A549 (cell line): ENCODE results near the gene SLC12A7.

Experiments
- CTCF ChIP-seq: fragments of >200 bp; sonication (Bioruptor Twin); formaldehyde crosslinking; IDR thresholded peaks from 3 replicates; pipeline ENCODE4 v1.5.1; 2016
- EHMT2 ChIP-seq: fragments of 200-600 bp; sonication (generic); IDR thresholded peaks from 2 replicates; pipeline ENCODE4 v1.6.1; 2016; ENCODE audit warnings: antibody characterized with exemption, low read depth, mild to moderate bottlenecking, moderate library complexity
- ELK1 ChIP-seq: fragments of 150-350 bp; IDR thresholded peaks from 2 replicates; pipeline ENCODE4 v1.6.1; 2014; ENCODE audit warnings: low read depth, mild to moderate bottlenecking, low read length
- HEYL ChIP-seq: fragments of 250-450 bp; sonication (Bioruptor Pico); IDR thresholded peaks from 2 replicates; pipeline ENCODE4 v1.8.0; 2021; ENCODE audit warnings: mild to moderate bottlenecking, moderate library complexity
- NFE2L2 ChIP-seq: fragments of 150-350 bp; conservative IDR thresholded peaks from 2 replicates; pipeline ENCODE4 v1.6.1; 2014; ENCODE audit warnings: low read length
- POLR2A ChIP-seq: IDR thresholded peaks from 2 replicates; pipeline ENCODE4 v1.6.1; 2012; ENCODE audit warnings: mild to moderate bottlenecking, low read length
- POLR2AphosphoS2 ChIP-seq: conservative IDR thresholded peaks from 2 replicates; pipeline ENCODE4 v1.6.1; 2012; ENCODE audit warnings: low read length, improper control_type of control experiment, inconsistent platforms
- RAD21 ChIP-seq, 2 experiments: fragments of >200 bp in 1 of 2; sonication (Bioruptor Twin) in 1 of 2; formaldehyde crosslinking in 1 of 2; IDR thresholded peaks in 1 of 2; conservative IDR thresholded peaks in 1 of 2; 2 replicates in 1 of 2; 3 replicates in 1 of 2; pipeline ENCODE4 v1.6.1; 2012 to 2018; ENCODE audit warnings: inconsistent platforms in 1 of 2
- REST ChIP-seq: fragments of 200-600 bp; sonication (generic); IDR thresholded peaks from 2 replicates; pipeline ENCODE4 v1.6.1; 2016; ENCODE audit warnings: antibody characterized with exemption, mild to moderate bottlenecking, moderate library complexity
- SMC3 ChIP-seq: fragments of >200 bp; sonication (Bioruptor Twin); formaldehyde crosslinking; IDR thresholded peaks from 3 replicates; pipeline ENCODE4 v1.6.1; 2018; ENCODE audit warnings: inconsistent platforms
- TP53 ChIP-seq: fragments of 250-450 bp; sonication (Bioruptor Pico); IDR thresholded peaks from 2 replicates; pipeline ENCODE4 v1.5.0; 2021; ENCODE audit warnings: mild to moderate bottlenecking, moderate library complexity
- USF2 ChIP-seq: fragments of 450-650 bp; IDR thresholded peaks from 2 replicates; pipeline ENCODE4 v1.6.1; 2014; ENCODE audit warnings: antibody characterized with exemption
- TF ChIP-seq, protein P1 (sequence below): IDR thresholded peaks from 2 replicates; pipeline ENCODE4 v1.6.1; 2012

GRCh38 chr5:1091632-1092031 lies 20.2 kb downstream of the SLC12A7 start:
- no peak for TF ChIP-seq CTCF
- no peak for TF ChIP-seq TP53 (CRISPR knock-in tag)
- TF ChIP-seq USF2 = no peak
- no peak for TF ChIP-seq REST
- no peak for TF ChIP-seq ELK1
- no peak for TF ChIP-seq EHMT2
- TF ChIP-seq POLR2A = no peak
- no peak for TF ChIP-seq POLR2AphosphoS2
- TF ChIP-seq, protein P1, sequence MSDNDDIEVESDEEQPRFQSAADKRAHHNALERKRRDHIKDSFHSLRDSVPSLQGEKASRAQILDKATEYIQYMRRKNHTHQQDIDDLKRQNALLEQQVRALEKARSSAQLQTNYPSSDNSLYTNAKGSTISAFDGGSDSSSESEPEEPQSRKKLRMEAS = no peak
- no peak for TF ChIP-seq RAD21 (conservative IDR thresholded peaks at IDR 0.05 in 1 of 2, IDR thresholded peaks at IDR 0.05 in 1 of 2)
- TF ChIP-seq SMC3 = no peak
- no peak for TF ChIP-seq NFE2L2
- no peak for TF ChIP-seq HEYL (CRISPR knock-in tag)
